BLaER1 treated with 17β-estradiol and CSF1 and Interleukin-3, amounts not matched to agents 10 nM and 100 nM (cell line): Measurements from ENCODE around the gene GSS.

Experiments
- H3K27ac ChIP-seq, 11 experiments: shearing (Covaris generic); formaldehyde crosslinking; 2 replicates each; pipeline ENCODE4 v1.8.1; 2022
- H3K27me3 ChIP-seq, 11 experiments: shearing (Covaris generic); formaldehyde crosslinking; 2 replicates each; pipeline ENCODE4 v1.8.1; 2022
- H3K36me3 ChIP-seq, 11 experiments: shearing (Covaris generic); formaldehyde crosslinking; 2 replicates each; pipeline ENCODE4 v1.8.1; 2022
- H3K4me1 ChIP-seq, 10 experiments: shearing (Covaris generic); formaldehyde crosslinking; 2 replicates each; pipeline ENCODE4 v1.8.1; 2022
- H3K4me2 ChIP-seq, 11 experiments: shearing (Covaris generic); formaldehyde crosslinking; 2 replicates each; pipeline ENCODE4 v1.8.1; 2022
- H3K4me3 ChIP-seq, 10 experiments: shearing (Covaris generic); formaldehyde crosslinking; 2 replicates each; pipeline ENCODE4 v1.8.1; 2022
- H3K9ac ChIP-seq, 11 experiments: shearing (Covaris generic); formaldehyde crosslinking; 2 replicates each; pipeline ENCODE4 v1.8.1; 2022
- H3K9me3 ChIP-seq, 11 experiments: shearing (Covaris generic); formaldehyde crosslinking; replicated peaks in 1 of 11; 2 replicates each; pipeline ENCODE4 v1.8.1; 2022
- H4K20me1 ChIP-seq, 11 experiments: shearing (Covaris generic); formaldehyde crosslinking; 2 replicates each; pipeline ENCODE4 v1.8.1; 2022
- Cebpa-rat ChIP-seq, 11 experiments: shearing (Covaris generic); IDR thresholded peaks; 2 replicates each; pipeline ENCODE4 v1.8.1; 2022

The GSS gene

GRCh38 chr20:34994509-34995131 is 39.0 kb upstream of the GSS start:
- Histone ChIP-seq H3K9me3 (no peaks in the 10 kb centered on the region), H3K4me2 (no peak overlapping the region), H4K20me1 (peaks cover 0 to 80% (median 23%) of the 10 kb centered on the region in 11 experiments; a peak in 13 of 22 replicates), H3K27ac (no peak overlapping the region), H3K36me3 (peaks cover 30 to 68% (median 52%) of the 10 kb centered on the region in 11 experiments), H3K27me3 (no peaks in the 10 kb centered on the region), H3K9ac (no peak overlapping the region), H3K4me3 (no peak overlapping the region), H3K4me1 (no peaks in the 10 kb centered on the region)
- TF ChIP-seq Cebpa-rat (IDR thresholded peaks at IDR 0.05), result no peak

- TF ChIP-seq Cebpa-rat (IDR thresholded peaks at IDR 0.05), result no peak
- H3K36me3 ChIP-seq, result peaks cover 25 to 62% (median 46%) of the 10 kb centered on the region in 11 experiments
- H3K4me3 ChIP-seq, result no peak overlapping the region
- peaks cover 0 to 74% (median 18%) of the 10 kb centered on the region in 11 experiments; a peak in 13 of 22 replicates for H4K20me1 ChIP-seq
- H3K9ac ChIP-seq, result no peak overlapping the region
- H3K4me1 ChIP-seq, result no peaks in the 10 kb centered on the region
- H3K27ac ChIP-seq, result no peak overlapping the region
- no peaks in the 10 kb centered on the region for H3K9me3 ChIP-seq
- no peaks in the 10 kb centered on the region for H3K27me3 ChIP-seq
- no peak overlapping the region for H3K4me2 ChIP-seq
These were observed 38.4 kb upstream of the GSS start for GRCh38 chr20:34993941-34994508.

- Histone ChIP-seq H4K20me1 (peaks cover 0 to 69% (median 8%) of the 10 kb centered on the region in 11 experiments; a peak in 12 of 22 replicates), H3K36me3 (peaks cover 14 to 51% (median 34%) of the 10 kb centered on the region in 11 experiments; a peak in 21 of 22 replicates), H3K27ac (no peak overlapping the region), H3K4me2 (no peak overlapping the region), H3K4me1 (no peaks in the 10 kb centered on the region), H3K27me3 (no peaks in the 10 kb centered on the region), H3K9ac (no peak overlapping the region), H3K4me3 (no peak overlapping the region), H3K9me3 (no peaks in the 10 kb centered on the region)
- TF ChIP-seq Cebpa-rat (IDR thresholded peaks at IDR 0.05), result no peak
These were observed 37.3 kb upstream of the GSS start for GRCh38 chr20:34992751-34993417.

GRCh38 chr20:34990661-34991214 is 35.1 kb upstream of the GSS start:
- H3K4me1 ChIP-seq, result no peaks in the 10 kb centered on the region
- TF ChIP-seq Cebpa-rat (IDR thresholded peaks at IDR 0.05), result no peak
- H3K9me3 ChIP-seq, result no peaks in the 10 kb centered on the region
- H4K20me1 ChIP-seq, result peaks cover 0 to 55% (median 0%) of the 10 kb centered on the region in 11 experiments; a peak in 9 of 22 replicates
- no peak overlapping the region for H3K4me3 ChIP-seq
- no peak overlapping the region for H3K27ac ChIP-seq
- H3K36me3 ChIP-seq, result peaks cover 0 to 29% (median 18%) of the 10 kb centered on the region in 11 experiments; a peak in 17 of 22 replicates
- no peak overlapping the region for H3K9ac ChIP-seq
- no peaks in the 10 kb centered on the region for H3K27me3 ChIP-seq
- no peak overlapping the region for H3K4me2 ChIP-seq

- Histone ChIP-seq H4K20me1 (peaks cover 0 to 50% (median 0%) of the 10 kb centered on the region in 11 experiments; a peak in 8 of 22 replicates), H3K9ac (no peak overlapping the region), H3K4me2 (no peak overlapping the region), H3K4me1 (no peaks in the 10 kb centered on the region; a peak in 1 of 20 replicates), H3K27me3 (no peaks in the 10 kb centered on the region), H3K4me3 (no peak overlapping the region), H3K9me3 (no peaks in the 10 kb centered on the region), H3K27ac (no peak overlapping the region), H3K36me3 (peaks cover 0 to 24% (median 13%) of the 10 kb centered on the region in 11 experiments; a peak in 14 of 22 replicates)
- no peak for TF ChIP-seq Cebpa-rat (IDR thresholded peaks at IDR 0.05)
These were observed 34.6 kb upstream of the GSS start for GRCh38 chr20:34990231-34990630.

GRCh38 chr20:34989670-34990069 is 34.1 kb upstream of the GSS start:
- no peak overlapping the region for H3K27ac ChIP-seq
- H3K36me3 ChIP-seq, result peaks cover 0 to 19% (median 11%) of the 10 kb centered on the region in 11 experiments; a peak in 13 of 22 replicates
- H4K20me1 ChIP-seq, result peaks cover 0 to 45% (median 0%) of the 10 kb centered on the region in 11 experiments; a peak in 8 of 22 replicates
- no peaks in the 10 kb centered on the region for H3K27me3 ChIP-seq
- no peaks in the 10 kb centered on the region; a peak in 1 of 20 replicates for H3K4me1 ChIP-seq
- H3K9ac ChIP-seq, result no peak overlapping the region
- no peak for TF ChIP-seq Cebpa-rat (IDR thresholded peaks at IDR 0.05)
- no peak overlapping the region for H3K4me3 ChIP-seq
- H3K9me3 ChIP-seq, result no peaks in the 10 kb centered on the region
- no peak overlapping the region for H3K4me2 ChIP-seq

DNA sequence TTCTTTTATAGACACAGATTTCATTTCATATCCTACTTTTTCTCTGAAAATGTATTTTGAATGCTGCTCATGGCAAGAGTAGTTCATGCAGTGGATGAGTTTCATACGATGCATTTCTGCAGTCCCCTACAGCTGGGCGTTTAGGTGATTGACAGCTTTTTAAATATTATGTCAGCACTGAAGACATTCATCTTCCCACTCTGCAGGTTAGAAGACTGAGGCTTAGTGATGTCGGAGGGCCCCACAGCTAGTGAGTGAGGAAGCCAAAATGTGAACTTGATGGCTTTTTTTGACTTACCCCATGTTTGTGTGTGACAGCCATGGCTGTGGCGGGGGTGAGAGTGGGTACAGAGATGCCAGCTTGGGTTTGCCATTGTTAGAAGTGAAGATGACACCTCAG is 33.5 kb upstream of the GSS start:
- Histone ChIP-seq H3K9me3 (no peaks in the 10 kb centered on the region), H3K4me2 (no peak overlapping the region), H3K4me1 (peaks cover 0 to under 1% (median 0%) of the 10 kb centered on the region in 10 experiments; a peak in 4 of 20 replicates), H3K36me3 (peaks cover 0 to 13% (median 9%) of the 10 kb centered on the region in 11 experiments; a peak in 12 of 22 replicates), H4K20me1 (peaks cover 0 to 39% (median 0%) of the 10 kb centered on the region in 11 experiments; a peak in 7 of 22 replicates), H3K27me3 (no peaks in the 10 kb centered on the region), H3K4me3 (no peak overlapping the region), H3K9ac (no peak overlapping the region), H3K27ac (no peak overlapping the region)
- no peak for TF ChIP-seq Cebpa-rat (IDR thresholded peaks at IDR 0.05)

DNA sequence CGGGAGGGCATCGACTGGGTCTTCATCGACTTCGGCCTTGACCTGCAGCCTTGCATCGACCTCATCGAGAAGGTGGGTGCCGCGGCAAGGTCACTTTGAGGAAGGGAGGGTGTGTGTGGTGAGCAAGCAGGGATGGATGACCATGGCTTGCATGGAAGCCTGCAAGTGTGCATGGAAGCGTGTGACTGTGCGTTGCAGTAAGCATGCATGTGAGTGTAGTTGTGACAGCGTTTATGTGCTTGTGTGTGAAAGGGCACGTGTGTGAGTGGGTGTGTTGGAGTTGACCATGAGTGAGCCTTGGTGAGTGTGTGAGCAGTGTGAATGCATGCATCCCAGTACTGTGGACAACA is 32.6 kb upstream of the GSS start:
- Histone ChIP-seq H3K27me3 (no peaks in the 10 kb centered on the region), H4K20me1 (peaks cover 0 to 29% (median 0%) of the 10 kb centered on the region in 11 experiments; a peak in 7 of 22 replicates), H3K9me3 (no peaks in the 10 kb centered on the region), H3K9ac (no peak overlapping the region), H3K4me1 (peaks cover 4 to 10% (median 8%) of the 10 kb centered on the region in 10 experiments; a peak in 16 of 20 replicates), H3K27ac (no peak overlapping the region), H3K36me3 (peaks cover 0 to 5% (median under 1%) of the 10 kb centered on the region in 11 experiments; a peak in 6 of 22 replicates), H3K4me2 (no peak overlapping the region), H3K4me3 (no peak overlapping the region)
- no peak for TF ChIP-seq Cebpa-rat (IDR thresholded peaks at IDR 0.05)
